ENCODE results near the gene OR4E1. TPM values are rescaled to one million over a fixed set of nuclear protein-coding genes. Genes with fewer than 3 reads are reported as not detected.
"Not testable (repeated sequence)": the region's sequence is repeated elsewhere in the genome, so short reads cannot be mapped to it uniquely, and the experiment has no call there.

Gene OR4E1
- total RNA-seq, 2 experiments from 2014 or later: 0.07 to 0.11 TPM

DNA sequence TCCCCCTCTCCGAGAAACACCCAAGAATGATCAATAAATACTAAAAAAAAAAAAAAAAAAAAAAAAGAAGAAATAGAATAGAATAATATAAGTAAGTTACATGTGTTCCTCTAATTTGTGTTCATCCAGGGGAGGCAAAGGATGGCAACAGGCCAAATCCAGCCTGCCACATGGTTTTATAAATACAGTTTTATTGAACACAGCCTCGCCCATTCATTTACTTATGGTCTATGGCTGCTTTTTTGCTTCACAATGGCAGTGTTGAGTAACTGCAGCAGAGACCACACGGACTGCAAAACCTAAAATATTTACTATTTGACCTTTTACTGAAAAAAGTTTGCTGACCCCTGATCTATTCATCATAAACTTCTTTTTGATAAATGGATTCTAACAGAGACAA is 24.9 kb upstream of the OR4E1 start:
- DNase-seq; ATAC-seq; POLR2A ChIA-PET; H3K27me3 Mint-ChIP-seq; H3K9me3 Mint-ChIP-seq (ENCODE audit: low read depth); H3K36me3 Mint-ChIP-seq (ENCODE audit: low read depth); H3K4me3 Mint-ChIP-seq; H3K27ac Mint-ChIP-seq; H3K4me1 Mint-ChIP-seq; intact Hi-C loops (cut with DNase I, micrococcal nuclease): not testable (repeated sequence)
- CTCF ChIA-PET: interaction anchor here (0.6 to 1.3 kb wide), 2 partner anchors 36 to 284 kb away, joined by 3 read pairs; no protein-coding TSS in a partner anchor

GRCh38 chr14:21697662-21698061 is 24.0 kb upstream of the OR4E1 start:
- H3K9me3 Mint-ChIP-seq (ENCODE audit: low read depth); ATAC-seq; POLR2A ChIA-PET; H3K4me1 Mint-ChIP-seq; DNase-seq; H3K27ac Mint-ChIP-seq; intact Hi-C loops (cut with DNase I, micrococcal nuclease); H3K4me3 Mint-ChIP-seq; H3K27me3 Mint-ChIP-seq; H3K36me3 Mint-ChIP-seq (ENCODE audit: low read depth): not testable (repeated sequence)
- CTCF ChIA-PET: interaction anchor here (0.6 kb wide), 2 partner anchors 283 to 1447 kb away, joined by 3 to 4 read pairs; no protein-coding TSS in a partner anchor

DNA sequence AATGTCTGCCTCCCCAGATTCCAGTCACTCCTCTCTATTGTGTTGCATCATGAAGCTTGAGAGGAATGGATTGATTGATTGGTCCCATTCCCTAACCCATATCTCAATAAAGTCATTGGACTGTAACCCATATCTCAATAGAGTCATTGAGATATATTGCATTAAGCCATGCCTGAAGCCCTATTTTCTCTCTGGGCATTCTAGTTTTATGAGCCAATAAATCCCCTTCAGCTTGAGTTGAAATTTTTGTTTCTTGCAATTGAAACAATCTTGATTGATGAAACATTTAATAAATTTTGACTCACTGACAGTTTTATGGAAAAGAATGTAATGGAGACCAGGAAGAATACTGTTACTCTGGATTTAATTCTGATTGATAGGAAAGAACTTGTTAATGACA is 20.8 kb upstream of the OR4E1 start:
- no peaks in the 10 kb centered on the region for H3K9me3 Mint-ChIP-seq (ENCODE audit: low read depth)
- no peaks in the 10 kb centered on the region for H3K36me3 Mint-ChIP-seq (ENCODE audit: low read depth)
- no peaks in the 10 kb centered on the region for H3K4me1 Mint-ChIP-seq
- ChIA-PET CTCF (interaction anchor here (0.6 to 1.0 kb wide), 2 partner anchors 59 to 1090 kb away, joined by 3 read pairs; no protein-coding TSS in a partner anchor), POLR2A (no interaction called here)
- intact Hi-C loops (cut with DNase I, micrococcal nuclease): no loop called here
- DNase-seq (no peak), ATAC-seq (no peak)
- peaks cover 14% of the 10 kb centered on the region for H3K27me3 Mint-ChIP-seq
- H3K27ac Mint-ChIP-seq: no peak overlapping the region
- H3K4me3 Mint-ChIP-seq: no peak overlapping the region

GRCh38 chr14:21686468-21686867 is 12.8 kb upstream of the OR4E1 start:
- DNase-seq (no peak), ATAC-seq (no peak)
- Mint-ChIP-seq H3K27me3 (peaks cover 28% of the 10 kb centered on the region), H3K36me3 (ENCODE audit: low read depth) (no peaks in the 10 kb centered on the region), H3K4me3 (no peak overlapping the region), H3K4me1 (no peaks in the 10 kb centered on the region), H3K27ac (no peak overlapping the region), H3K9me3 (ENCODE audit: low read depth) (peaks cover 3% of the 10 kb centered on the region)
- ChIA-PET CTCF (interaction anchor here (0.7 kb wide), 1 partner anchor 830 kb away, joined by 3 read pairs; no protein-coding TSS in a partner anchor), POLR2A (no interaction called here)
- intact Hi-C loops (cut with DNase I, micrococcal nuclease): no loop called here

- Mint-ChIP-seq H3K27ac (no peak overlapping the region), H3K9me3 (ENCODE audit: low read depth) (no peaks in the 10 kb centered on the region), H3K4me3 (no peak overlapping the region), H3K36me3 (ENCODE audit: low read depth) (no peaks in the 10 kb centered on the region), H3K27me3 (peaks cover 26% of the 10 kb centered on the region), H3K4me1 (no peaks in the 10 kb centered on the region)
- DNase-seq: no peak
- intact Hi-C loops (cut with DNase I, micrococcal nuclease): no loop called here
- no peak for ATAC-seq
- POLR2A ChIA-PET: no interaction called here
- CTCF ChIA-PET: interaction anchor here (1.0 kb wide), 1 partner anchor 10 kb away, joined by 4 read pairs; no protein-coding TSS in a partner anchor
These were observed 6.5 kb upstream of the OR4E1 start for GRCh38 chr14:21680072-21680471.

- Mint-ChIP-seq H3K9me3 (ENCODE audit: low read depth) (peaks cover 2% of the 10 kb centered on the region), H3K4me1 (no peaks in the 10 kb centered on the region), H3K27ac (no peak overlapping the region), H3K4me3 (no peak overlapping the region), H3K27me3 (peaks cover 18% of the 10 kb centered on the region), H3K36me3 (ENCODE audit: low read depth) (no peaks in the 10 kb centered on the region)
- CTCF ChIA-PET: interaction anchor here (0.7 to 1.8 kb wide), 5 partner anchors 8 to 1313 kb away, joined by 3 to 7 read pairs (median 4); no protein-coding TSS in a partner anchor
- DNase-seq (no peak), ATAC-seq (no peak)
- POLR2A ChIA-PET: no interaction called here
- intact Hi-C loops (cut with DNase I, micrococcal nuclease): no loop called here
These were observed 1.9 kb upstream of the OR4E1 start for GRCh38 chr14:21675566-21675965.

GRCh38 chr14:21672116-21672515 is 1.5 kb downstream of the OR4E1 start:
- POLR2A ChIA-PET: no interaction called here
- peaks cover 15% of the 10 kb centered on the region for H3K27me3 Mint-ChIP-seq

DNA sequence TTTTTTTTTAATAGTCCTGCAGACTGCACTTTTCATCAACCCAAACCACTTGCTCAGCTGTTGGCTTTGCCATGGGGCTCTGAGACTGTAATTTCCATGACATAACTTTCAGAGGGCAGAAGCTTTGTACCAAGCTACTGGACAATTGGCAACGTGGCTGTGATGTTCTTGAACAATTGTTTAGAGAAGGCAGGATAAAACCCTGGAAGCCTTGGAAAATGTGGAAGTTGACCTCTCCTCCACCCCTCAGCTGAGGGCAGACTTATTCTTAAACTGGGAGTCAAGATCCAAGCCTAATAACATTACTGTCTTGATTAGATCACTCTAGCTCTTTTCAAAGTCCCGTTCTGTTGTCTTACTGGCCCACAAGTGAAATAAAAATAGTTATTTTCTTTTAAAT is 2.2 kb downstream of the OR4E1 start:
- Mint-ChIP-seq H3K9me3 (ENCODE audit: low read depth) (peaks cover 2% of the 10 kb centered on the region), H3K36me3 (ENCODE audit: low read depth) (no peaks in the 10 kb centered on the region), H3K4me1 (no peaks in the 10 kb centered on the region), H3K4me3 (no peak overlapping the region), H3K27ac (no peak overlapping the region), H3K27me3 (peaks cover 16% of the 10 kb centered on the region)
- no peak for ATAC-seq
- DNase-seq: no peak
- intact Hi-C loops (cut with DNase I, micrococcal nuclease): no loop called here
- CTCF ChIA-PET: interaction anchor here (0.7 kb wide), 1 partner anchor 1001 kb away, joined by 3 read pairs; no protein-coding TSS in a partner anchor
- POLR2A ChIA-PET: no interaction called here

More at GRCh38 chr14:21672116-21672515, 1.5 kb downstream of the OR4E1 start:
- DNase-seq (no peak), ATAC-seq (no peak)
- H3K36me3 Mint-ChIP-seq (ENCODE audit: low read depth): no peaks in the 10 kb centered on the region
- no peak overlapping the region for H3K27ac Mint-ChIP-seq
- H3K9me3 Mint-ChIP-seq (ENCODE audit: low read depth): peaks cover 2% of the 10 kb centered on the region
- no peaks in the 10 kb centered on the region for H3K4me1 Mint-ChIP-seq
- H3K4me3 Mint-ChIP-seq: no peak overlapping the region
- CTCF ChIA-PET: interaction anchor here (0.7 kb wide), 1 partner anchor 39 kb away, joined by 3 read pairs; no protein-coding TSS in a partner anchor
- intact Hi-C loops (cut with DNase I, micrococcal nuclease): no loop called here

DNA sequence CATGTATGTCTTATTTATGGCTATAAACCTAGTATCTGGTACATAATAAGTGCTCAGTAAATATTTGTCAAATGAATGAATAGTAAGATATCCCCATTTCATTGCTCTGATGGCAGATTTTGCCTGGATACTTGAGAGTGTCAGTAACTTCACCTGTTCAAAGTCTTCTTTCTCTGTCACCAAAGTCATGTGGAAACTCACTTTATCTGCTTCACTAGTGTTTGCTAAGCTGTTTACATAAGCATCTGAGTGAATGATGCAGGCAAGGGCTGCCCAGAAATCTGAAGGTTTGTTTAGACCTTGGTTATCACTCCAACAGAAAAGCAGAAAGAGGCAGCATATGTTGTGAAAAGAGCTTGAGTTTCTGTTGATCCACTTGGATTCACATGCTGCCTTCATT is 4.3 kb downstream of the OR4E1 start:
- POLR2A ChIA-PET: no interaction called here
- no peaks in the 10 kb centered on the region for H3K4me1 Mint-ChIP-seq
- no peaks in the 10 kb centered on the region for H3K9me3 Mint-ChIP-seq (ENCODE audit: low read depth)
- no peak for ATAC-seq
- H3K4me3 Mint-ChIP-seq: no peak overlapping the region
- peaks cover 27% of the 10 kb centered on the region for H3K27me3 Mint-ChIP-seq
- CTCF ChIA-PET: interaction anchor here (0.6 to 1.9 kb wide), 3 partner anchors 10 to 95 kb away, joined by 3 to 4 read pairs (median 3); no protein-coding TSS in a partner anchor
- no peak for DNase-seq
- no peaks in the 10 kb centered on the region for H3K36me3 Mint-ChIP-seq (ENCODE audit: low read depth)
- no peak overlapping the region for H3K27ac Mint-ChIP-seq
- intact Hi-C loops (cut with DNase I, micrococcal nuclease): no loop called here

GRCh38 chr14:21668377-21668776 is 5.2 kb downstream of the OR4E1 start:
- POLR2A ChIA-PET: no interaction called here
- intact Hi-C loops (cut with DNase I, micrococcal nuclease): no loop called here
- H3K4me3 Mint-ChIP-seq: no peak overlapping the region
- H3K9me3 Mint-ChIP-seq (ENCODE audit: low read depth): no peaks in the 10 kb centered on the region
- no peaks in the 10 kb centered on the region for H3K36me3 Mint-ChIP-seq (ENCODE audit: low read depth)
- no peak overlapping the region for H3K27ac Mint-ChIP-seq
- DNase-seq (no peak), ATAC-seq (no peak)
- H3K27me3 Mint-ChIP-seq: peaks cover 30% of the 10 kb centered on the region
- H3K4me1 Mint-ChIP-seq: no peaks in the 10 kb centered on the region
- CTCF ChIA-PET: no interaction called here

DNA sequence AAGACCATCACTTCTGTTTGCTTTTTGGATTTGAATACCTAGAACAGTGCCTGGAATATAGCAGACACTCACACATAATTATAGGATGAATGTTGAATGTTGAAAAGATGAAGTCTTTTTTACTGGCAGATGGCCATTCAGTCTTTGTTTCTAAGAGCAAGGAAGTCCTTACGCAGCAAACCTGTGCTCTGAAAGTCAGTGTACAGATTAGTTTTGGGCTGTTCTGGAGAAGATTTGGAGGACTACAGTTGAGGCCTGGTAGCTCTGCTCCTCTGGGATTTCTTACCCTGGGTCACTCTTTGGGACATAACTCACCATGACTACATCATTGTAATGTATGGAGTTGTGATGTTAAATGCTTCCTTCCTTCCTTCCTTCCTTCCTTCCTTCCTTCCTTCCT is 16.6 kb downstream of the OR4E1 start:
- ATAC-seq (no peak), DNase-seq (no peak)
- ChIA-PET POLR2A (no interaction called here), CTCF (interaction anchor here (1.5 kb wide), 1 partner anchor 19 kb away, joined by 3 read pairs; no protein-coding TSS in a partner anchor)
- Mint-ChIP-seq H3K4me3 (no peak overlapping the region), H3K27me3 (peaks cover 6% of the 10 kb centered on the region), H3K4me1 (no peaks in the 10 kb centered on the region), H3K36me3 (ENCODE audit: low read depth) (no peaks in the 10 kb centered on the region), H3K9me3 (ENCODE audit: low read depth) (no peaks in the 10 kb centered on the region), H3K27ac (no peak overlapping the region)
- intact Hi-C loops (cut with DNase I, micrococcal nuclease): no loop called here

DNA sequence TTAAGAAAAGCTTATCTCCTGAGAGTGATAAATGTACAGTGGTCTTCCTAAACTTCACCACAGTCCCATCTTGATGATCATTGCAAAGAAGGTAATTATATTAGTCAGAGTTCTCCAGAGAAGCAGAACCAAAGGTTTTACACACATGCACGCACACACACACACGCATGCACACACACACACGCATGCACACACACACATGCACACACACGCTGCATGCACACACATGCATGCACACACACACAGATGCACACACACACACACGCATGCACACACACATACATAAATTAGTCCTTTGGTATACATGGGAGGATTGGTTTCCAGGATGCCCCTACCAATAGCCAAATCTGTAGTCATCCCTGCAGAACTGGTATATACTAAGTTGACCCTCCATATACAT is 19.4 kb downstream of the OR4E1 start:
- Mint-ChIP-seq H3K4me3 (no peak overlapping the region), H3K27ac (no peak overlapping the region), H3K9me3 (ENCODE audit: low read depth) (peaks cover 1% of the 10 kb centered on the region), H3K27me3 (peaks cover 11% of the 10 kb centered on the region), H3K36me3 (ENCODE audit: low read depth) (no peaks in the 10 kb centered on the region), H3K4me1 (no peaks in the 10 kb centered on the region)
- ChIA-PET POLR2A (no interaction called here), CTCF (interaction anchor here (1.1 to 1.5 kb wide), 2 partner anchors 57 to 156 kb away, joined by 3 read pairs; no protein-coding TSS in a partner anchor)
- DNase-seq (no peak), ATAC-seq (no peak)
- intact Hi-C loops (cut with DNase I, micrococcal nuclease): no loop called here

All from activated CD4-positive, alpha-beta T cell treated with anti-CD3 and anti-CD28 coated beads for 36 hours (primary cell).